NCI-H226 (cell line): ENCODE data around the gene IQCK.
"Not testable (repeated sequence)": the region's sequence is repeated elsewhere in the genome, so short reads cannot be mapped to it uniquely, and the experiment has no call there.

Experiments
- DNase-seq: peaks from one replicate; pipeline ENCODE4 v3.0.0-alpha.2; 2015

IQCK gene

GRCh38 chr16:19700319-19700781, 17.7 kb upstream of the IQCK start:
- DNase-seq = no peak

- DNase-seq = no peak
Observed at GRCh38 chr16:19701091-19701490, 17.0 kb upstream of the IQCK start.

- no peak for DNase-seq
Observed at GRCh38 chr16:19703172-19703889, 14.7 kb upstream of the IQCK start.

- peak; percentile 82 for DNase-seq
Observed at GRCh38 chr16:19704321-19705145, 13.5 kb upstream of the IQCK start.

- no peak for DNase-seq
Observed at GRCh38 chr16:19705146-19705501, 12.9 kb upstream of the IQCK start.

GRCh38 chr16:19705843-19706242, 12.2 kb upstream of the IQCK start:
- no peak for DNase-seq

- no peak for DNase-seq
Observed at GRCh38 chr16:19706846-19707245, 11.2 kb upstream of the IQCK start.

- DNase-seq = no peak
Observed at GRCh38 chr16:19707569-19708295, 10.3 kb upstream of the IQCK start.

GRCh38 chr16:19708296-19709205, 9.5 kb upstream of the IQCK start:
- no peak for DNase-seq

GRCh38 chr16:19709381-19710136, 8.5 kb upstream of the IQCK start:
- no peak for DNase-seq

- no peak for DNase-seq
Observed at GRCh38 chr16:19710191-19710908, 7.7 kb upstream of the IQCK start.

- DNase-seq = no peak
Observed at GRCh38 chr16:19710991-19711545, 7.0 kb upstream of the IQCK start.

- no peak for DNase-seq
Observed at GRCh38 chr16:19711643-19712042, 6.4 kb upstream of the IQCK start.

GRCh38 chr16:19712418-19713058, 5.5 kb upstream of the IQCK start:
- no peak for DNase-seq

- no peak for DNase-seq
Observed at GRCh38 chr16:19713697-19714096, 4.4 kb upstream of the IQCK start.

- DNase-seq = no peak
Observed at GRCh38 chr16:19715566-19715965, 2.5 kb upstream of the IQCK start.

- no peak for DNase-seq
Observed at GRCh38 chr16:19716183-19716582, 1.9 kb upstream of the IQCK start.

GRCh38 chr16:19716728-19717127, 1.3 kb upstream of the IQCK start:
- not testable (repeated sequence) for DNase-seq

- no peak for DNase-seq
Observed at GRCh38 chr16:19717314-19717713, 757 bp upstream of the IQCK start.

GRCh38 chr16:19718624-19718965, 524 bp downstream of the IQCK start:
- peak; percentile 38 for DNase-seq
